Amniotic epithelial cell (primary cell): Measurements from ENCODE around the gene AIFM3.
"Not testable (repeated sequence)": the region's sequence is repeated elsewhere in the genome, so short reads cannot be mapped to it uniquely, and the experiment has no call there.

Experiments used
- DNase-seq: peaks from one replicate; pipeline ENCODE4 v3.0.0-alpha.2; 2010; ENCODE audit warnings: low read depth

The AIFM3 gene

GRCh38 chr22:20957683-20958431 lies 9.2 kb upstream of the AIFM3 start:
- no peak for DNase-seq

GRCh38 chr22:20959578-20960461 lies 7.2 kb upstream of the AIFM3 start:
- no peak for DNase-seq

DNA sequence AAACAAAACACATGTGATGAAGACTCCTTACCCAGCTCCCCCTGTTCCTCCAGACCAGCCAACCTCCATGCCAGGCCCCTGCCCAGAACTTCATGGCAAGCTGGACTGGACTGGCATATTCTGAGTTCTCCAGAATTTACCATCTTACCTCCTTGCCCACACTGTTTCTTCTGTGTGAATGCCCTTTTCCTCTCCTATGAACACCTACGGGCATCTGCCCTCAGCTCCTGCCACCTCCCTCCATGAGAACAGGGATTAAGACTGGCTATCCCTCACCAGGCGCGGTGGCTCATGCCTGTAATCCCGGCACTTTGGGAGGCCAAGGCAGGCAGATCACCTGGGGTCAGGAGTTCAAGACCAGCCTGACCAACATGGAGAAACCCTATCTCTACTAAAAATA lies 6.4 kb upstream of the AIFM3 start:
- no peak for DNase-seq

GRCh38 chr22:20962491-20962945 lies 4.5 kb upstream of the AIFM3 start:
- no peak for DNase-seq

DNA sequence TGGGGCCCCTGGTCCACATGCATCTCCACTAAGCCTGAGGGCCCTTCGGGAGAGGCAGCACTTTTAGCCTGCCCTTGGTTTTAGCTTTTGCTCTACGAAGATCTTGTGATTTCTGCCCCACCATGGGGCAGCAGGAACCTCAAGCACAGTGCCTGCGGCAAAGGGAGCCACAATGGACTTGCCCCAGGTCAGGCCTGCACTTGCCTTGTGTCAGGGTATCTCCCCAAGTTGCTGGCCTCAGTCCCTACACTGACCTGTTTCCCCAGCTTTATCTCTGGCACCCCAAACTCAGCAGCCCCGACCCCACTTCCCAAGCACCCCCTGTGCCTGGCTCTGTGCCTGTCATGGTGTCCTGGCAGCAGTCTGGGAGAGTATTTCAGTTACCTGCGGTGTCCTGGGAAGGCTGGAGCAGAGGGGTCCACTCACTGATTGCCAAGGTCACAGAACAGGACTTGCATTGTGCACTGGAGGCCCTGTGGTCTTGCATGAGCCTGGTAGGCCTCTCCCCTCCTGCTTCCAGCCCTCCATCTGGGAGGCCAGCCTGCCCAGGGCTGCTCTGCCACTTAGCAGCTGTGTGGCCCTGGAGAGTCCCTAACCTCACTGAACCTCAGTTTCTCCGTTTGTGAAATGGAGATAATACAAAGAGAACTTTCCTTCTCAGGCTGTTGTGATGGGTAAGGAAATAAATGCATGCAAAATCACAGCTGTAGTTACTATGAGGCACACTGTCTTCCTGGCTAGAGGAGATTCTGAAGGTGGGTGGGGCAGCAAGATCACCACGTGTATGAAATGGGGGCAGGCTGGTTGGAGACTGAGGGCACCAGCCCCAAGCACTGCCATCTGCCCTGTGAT lies 3.6 kb upstream of the AIFM3 start:
- DNase-seq: no peak

GRCh38 chr22:20964090-20964798 lies 2.8 kb upstream of the AIFM3 start:
- DNase-seq: no peak

DNA sequence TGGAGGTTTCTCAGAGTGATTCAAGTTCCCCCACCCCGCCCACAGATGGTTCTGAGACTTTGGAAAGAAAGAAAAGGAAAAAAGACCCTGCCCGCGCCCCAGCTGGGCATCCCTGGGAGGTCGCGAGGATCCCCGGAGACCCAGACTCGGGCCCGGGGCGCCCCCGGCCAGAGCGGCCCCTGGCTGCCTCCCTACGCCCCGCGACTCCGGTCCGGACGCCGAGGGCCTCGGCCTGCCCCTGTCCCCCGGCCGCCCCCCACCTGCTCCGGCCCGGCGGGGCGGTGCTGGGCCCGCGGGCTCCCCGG lies 2.3 kb upstream of the AIFM3 start:
- no peak for DNase-seq

DNA sequence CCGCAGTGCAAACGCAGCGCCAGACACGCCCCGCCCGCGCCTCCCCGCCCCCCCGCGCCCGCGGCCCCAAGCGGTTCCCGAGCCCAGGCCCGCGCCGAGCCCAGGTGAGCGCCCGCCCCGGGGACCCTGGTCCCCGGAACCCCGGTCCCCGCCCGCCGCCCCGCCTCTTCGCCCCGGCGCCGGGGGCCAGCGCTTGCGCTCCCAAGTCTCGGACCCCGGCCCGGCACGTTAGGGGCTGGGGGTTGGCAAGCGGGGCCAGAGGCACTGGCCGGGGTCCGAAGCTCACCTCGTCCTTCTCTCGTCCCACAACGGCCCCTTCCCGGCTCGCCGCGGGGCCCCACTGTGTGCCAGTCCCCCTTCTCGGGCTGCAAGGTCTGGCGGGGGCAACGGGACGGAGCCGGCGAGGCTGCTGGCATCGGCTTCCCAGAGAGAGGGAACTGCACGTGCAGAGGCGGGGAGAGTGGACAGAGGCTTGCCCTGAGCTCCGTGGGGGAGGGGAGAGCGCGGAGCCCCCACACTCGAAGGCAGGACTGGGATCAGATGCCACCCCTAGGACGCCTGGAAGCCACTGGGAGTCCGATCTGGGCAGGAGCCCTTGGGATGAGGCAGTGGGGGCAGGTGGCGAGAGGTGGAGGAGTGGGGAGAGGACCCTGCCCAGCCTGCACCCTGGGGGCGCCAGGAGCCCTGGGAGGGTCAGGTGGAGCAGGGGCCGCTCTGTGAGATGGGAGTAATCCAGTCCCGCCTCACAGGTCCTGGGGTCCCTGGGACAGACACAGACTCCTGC lies 1.8 kb upstream of the AIFM3 start:
- no peak for DNase-seq

GRCh38 chr22:20965888-20966855 lies 883 bp upstream of the AIFM3 start:
- no peak for DNase-seq

GRCh38 chr22:20967697-20968211 lies 699 bp downstream of the AIFM3 start:
- no peak for DNase-seq

DNA sequence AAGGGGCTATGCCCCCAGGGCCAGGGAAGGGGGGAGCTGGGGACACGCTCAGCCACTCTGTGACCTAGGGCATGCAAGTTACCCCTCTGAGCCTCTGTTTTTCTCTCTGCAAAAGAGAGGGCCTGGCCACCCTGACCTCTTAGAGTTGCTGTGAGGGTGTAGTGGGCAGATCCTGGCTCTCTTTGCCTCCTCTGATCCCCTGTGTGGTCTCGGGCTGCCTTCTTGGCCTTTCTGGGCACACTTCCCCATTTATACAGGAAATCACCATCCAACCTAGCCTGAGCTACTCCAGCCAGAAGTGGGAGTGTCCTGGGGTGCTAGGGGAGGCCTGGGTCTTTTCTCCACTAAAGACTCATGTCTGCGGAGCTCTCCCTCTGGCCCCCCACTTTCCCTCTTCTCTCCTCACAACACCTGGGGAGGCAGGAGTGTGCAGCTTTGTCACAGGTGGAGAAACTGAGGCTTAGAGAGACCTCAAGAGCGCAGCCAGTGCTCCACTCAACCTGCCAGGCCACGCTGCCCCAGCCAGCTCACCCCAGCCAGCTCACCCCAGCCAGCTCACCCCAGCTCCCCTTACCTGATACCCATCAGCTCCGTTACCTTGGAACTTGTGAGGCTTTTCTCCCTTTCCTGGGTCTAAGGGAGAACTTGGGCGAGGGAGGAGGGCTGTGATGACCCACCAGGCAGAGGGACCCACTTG lies 1.4 kb downstream of the AIFM3 start:
- no peak for DNase-seq

DNA sequence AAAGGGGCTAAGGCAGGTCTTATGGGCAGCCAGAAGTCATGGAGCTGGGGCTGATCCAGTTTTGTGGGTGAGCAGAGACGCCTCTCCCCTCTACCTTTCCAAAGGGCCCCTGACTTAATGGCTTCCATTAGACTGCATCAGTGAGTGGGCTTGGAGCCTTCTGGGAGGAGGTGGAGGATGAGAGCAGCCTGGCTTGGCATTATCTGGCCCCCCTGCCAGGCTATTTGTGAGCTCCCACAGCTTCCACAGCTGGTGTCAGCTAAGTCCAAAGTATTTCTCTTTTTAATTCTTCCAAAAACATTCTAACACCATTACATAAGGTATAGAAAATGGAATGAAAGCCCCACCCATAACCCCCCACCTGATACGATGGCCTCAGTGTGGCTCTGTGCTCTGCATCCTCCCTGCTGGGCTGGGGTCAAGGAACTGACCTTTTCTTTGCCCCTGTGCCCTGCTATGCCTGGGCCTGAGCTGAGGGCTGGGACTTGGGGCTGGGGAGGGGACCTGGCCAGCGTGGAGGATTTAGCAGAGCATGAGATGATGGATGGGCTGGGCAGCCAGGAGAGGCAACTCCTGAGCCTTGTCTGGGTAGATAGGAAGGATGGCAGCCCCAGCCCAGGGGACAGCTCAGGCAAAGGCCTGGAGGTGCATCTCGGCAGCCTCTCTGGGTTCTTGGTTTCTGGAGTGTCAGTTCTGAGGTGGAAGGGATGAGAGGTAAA lies 4.0 kb downstream of the AIFM3 start:
- no peak for DNase-seq

DNA sequence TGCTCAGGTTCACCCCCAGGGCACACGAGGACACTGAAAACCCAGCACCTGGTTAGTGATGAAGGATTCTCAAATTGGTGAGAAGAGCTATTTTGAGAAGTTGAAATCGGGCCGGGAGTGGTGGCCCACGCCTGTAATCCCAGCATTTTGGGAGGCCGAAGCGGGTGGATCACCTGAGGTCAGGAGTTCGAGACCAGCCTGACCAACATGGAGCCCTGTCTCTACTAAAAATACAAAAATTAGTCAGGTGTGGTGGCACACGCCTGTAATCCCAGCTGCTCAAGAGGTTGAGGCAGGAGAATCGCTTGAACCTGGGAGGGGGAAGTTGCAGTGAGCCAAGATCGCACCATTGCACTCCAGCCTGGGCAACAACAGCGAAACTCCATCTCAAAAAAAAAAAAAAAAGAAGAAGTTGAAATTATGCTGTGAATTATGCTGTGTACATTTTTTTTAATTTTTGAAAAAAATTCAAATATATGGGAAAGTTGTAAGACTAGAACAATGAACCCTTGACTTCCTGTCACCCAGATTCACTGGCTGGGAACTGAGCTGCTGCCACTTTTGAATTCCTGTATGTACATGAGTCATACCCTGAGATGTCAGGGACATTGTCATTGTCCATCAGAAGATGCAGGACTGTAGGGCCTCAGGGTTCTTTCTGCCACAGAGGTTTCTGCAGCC lies 5.1 kb downstream of the AIFM3 start:
- not testable (repeated sequence) for DNase-seq

DNA sequence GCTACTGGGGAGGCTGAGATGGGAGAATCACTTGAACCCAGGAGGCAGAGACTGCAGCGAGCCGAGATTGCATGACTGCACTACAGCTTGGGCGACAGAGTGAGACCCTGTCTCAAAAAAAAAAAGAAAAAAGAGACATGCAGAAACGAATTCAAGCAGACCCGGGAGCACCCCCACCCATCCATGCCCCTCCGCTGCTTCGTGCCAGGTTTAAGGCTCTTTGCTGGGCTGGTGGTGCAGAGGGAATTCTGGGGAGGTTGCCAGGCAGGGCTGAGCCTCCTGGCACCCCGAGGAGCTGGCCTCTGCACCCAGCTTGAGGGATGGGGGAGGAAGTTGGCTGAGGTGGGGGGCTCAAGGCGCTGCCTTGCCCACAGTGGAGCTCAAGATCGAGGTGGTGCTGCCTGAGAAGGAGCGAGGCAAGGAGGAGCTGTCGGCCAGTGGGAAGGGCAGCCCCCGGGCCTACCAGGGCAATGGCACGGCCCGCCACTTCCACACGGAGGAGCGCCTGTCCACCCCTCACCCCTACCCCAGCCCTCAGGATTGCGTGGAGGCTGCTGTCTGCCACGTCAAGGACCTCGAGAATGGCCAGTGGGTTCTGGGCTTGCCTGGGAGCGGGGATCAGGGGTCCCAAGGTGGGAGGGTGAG lies 6.0 kb downstream of the AIFM3 start:
- DNase-seq: no peak

DNA sequence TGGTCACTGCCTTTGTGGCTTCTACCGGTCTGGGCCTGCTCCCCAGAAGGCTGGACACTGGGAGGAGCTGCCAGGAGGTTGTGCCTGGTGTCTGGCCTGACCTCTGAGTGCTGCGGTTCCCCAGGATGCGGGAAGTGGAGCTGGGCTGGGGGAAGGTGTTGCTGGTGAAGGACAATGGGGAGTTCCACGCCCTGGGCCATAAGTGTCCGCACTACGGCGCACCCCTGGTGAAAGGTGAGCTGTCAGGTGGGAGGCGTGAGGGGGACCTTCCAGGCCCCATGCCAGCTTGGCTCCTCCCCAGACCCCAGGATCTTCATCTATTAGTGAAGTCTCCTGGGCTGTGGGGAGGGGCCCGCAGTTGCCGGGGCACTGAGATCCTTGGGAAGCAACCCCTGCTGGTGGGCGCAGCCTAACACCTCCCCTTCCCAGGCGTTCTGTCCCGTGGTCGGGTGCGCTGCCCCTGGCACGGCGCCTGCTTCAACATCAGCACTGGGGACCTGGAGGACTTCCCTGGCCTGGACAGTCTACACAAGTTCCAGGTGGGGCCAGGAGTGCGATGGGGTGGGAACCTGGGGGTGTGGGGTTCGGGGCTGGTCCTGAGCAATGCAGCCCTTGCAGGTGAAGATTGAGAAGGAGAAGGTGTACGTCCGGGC lies 6.7 kb downstream of the AIFM3 start:
- DNase-seq: no peak

DNA sequence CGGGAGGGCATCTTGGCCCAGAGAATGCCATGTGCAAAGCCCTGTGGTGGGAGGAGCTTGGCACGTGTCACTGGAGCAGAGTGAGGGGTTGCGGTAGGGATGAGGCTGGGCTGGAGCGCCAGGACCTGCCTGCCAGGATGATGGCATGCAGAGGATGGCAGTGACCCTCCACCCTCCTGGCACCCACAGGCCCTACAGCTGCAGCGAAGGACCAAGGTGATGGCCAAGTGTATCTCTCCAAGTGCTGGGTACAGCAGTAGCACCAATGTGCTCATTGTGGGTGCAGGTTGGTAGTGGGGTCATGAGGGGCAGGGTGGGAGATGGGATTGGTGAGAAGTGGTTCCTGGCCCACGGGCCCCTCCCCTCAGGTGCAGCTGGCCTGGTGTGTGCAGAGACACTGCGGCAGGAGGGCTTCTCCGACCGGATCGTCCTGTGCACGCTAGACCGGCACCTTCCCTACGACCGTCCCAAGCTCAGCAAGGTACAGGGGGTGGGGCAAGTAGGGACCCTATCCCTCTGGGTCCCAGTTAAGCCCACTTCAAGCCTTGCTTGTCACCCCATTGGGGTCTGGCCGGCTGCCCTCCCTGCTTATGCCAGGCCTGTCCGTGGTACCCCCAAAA lies 7.4 kb downstream of the AIFM3 start:
- no peak for DNase-seq
